ENCODE results near the gene TMEM114.
A peak's percentile ranks its signal among the peaks of the same experiment; 100 is the strongest.

The TMEM114 gene

DNA sequence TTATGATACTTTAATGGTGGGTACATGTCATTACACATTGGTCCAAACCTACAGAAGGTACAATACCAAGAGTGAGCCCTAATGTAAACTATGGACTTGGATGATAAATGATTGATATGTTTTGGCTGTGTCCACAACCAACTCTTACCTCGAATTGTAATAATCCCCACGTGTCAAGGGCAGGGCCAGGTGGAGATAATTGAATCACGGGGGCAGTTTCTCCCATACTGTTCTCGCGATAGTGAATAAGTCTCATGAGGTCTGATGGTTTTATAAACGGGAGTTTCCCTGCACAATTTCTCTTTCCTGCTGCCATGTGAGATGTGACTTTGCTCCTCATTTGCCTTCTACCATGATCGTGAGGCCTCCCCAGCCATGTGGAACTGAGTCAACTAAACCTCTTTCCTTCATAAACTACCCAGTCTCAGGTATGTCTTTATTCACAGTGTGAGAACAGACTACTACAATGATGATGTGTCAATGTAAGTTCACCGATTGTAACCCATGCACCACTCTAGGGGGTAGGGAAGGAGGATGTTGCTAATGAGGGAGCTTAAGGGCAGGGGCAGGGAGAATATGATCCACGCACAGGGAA is 24.2 kb upstream of the TMEM114 start:
- intact Hi-C loops (cut with DNase I) = no loop called here
- DNase-seq = no peak

DNA sequence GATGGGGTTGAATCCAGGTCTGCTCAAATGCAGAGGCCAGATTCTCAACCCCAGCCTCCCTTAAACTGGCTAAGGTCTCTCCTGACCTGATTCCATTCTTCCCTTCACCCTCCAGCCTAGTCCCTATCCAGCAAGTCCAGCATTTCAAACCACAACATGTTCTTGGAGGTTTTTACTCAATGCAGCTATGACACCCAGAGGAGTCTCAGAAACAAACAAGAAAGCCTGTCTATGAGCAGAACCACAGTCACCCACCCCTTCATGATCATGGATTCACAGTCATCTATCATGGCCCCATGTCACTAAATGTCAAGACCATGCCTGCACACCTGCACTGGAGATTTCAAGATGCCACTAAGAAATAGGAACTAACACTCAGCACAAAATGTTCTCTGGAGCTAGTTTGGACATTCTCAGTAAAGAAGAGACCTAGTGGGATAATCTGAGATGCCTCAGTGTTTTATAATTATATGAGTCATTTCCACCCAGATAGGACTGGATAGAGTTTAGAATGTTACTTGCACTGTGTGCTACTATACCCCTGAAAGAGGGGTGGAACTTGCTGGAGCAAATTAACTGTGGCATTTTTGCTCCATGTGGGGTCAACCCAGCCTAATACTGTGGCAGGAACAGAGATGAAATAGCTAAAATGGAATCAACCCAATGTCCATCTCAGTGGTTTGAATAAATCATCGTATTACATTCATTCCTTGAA is 21.7 kb upstream of the TMEM114 start:
- DNase-seq = no peak
- intact Hi-C loops (cut with DNase I) = no loop called here

DNA sequence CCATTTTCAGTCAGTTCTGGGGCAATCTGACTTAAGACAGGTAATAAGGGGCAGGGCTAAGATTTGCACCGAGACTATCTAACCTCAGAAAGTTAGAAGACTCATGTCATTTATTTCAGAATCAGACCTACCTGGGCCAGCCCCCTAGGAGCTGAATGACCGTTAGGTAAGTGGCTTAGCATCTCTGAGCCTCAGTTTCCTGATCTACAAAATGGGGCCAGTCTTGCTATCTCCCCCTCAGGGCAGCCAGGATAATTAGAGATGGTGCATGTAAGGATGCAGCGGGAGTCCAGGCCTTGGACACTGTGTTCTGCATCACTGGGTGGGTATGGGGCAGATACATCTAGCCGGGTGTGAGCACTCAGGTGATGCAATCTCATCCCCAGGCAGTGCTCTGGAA is 20.8 kb upstream of the TMEM114 start:
- DNase-seq = no peak

DNA sequence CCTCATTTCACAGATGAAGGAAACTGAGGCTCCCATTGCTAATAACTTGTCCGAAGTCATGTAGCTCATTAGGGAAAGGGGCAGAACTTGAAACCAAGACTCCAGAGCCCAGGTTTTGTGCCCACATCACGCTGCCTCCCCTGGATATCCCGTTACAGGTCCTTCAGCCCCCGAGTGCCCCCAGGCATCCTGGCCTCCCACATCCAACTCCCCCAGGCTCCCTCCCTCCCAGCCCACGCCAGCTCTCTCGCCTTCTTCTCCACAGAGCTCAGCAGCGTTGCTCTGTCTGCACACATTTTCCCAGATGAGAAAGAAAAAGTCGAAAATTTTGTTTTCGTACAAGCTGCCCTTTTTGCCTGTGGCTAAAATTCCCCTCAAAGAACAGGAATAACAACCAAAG is 16.9 kb upstream of the TMEM114 start:
- intact Hi-C loops (cut with DNase I) = no loop called here
- no peak for DNase-seq

More for the DNA sequence above, 20.8 kb upstream of the TMEM114 start:
- intact Hi-C loops (cut with DNase I) = no loop called here

DNA sequence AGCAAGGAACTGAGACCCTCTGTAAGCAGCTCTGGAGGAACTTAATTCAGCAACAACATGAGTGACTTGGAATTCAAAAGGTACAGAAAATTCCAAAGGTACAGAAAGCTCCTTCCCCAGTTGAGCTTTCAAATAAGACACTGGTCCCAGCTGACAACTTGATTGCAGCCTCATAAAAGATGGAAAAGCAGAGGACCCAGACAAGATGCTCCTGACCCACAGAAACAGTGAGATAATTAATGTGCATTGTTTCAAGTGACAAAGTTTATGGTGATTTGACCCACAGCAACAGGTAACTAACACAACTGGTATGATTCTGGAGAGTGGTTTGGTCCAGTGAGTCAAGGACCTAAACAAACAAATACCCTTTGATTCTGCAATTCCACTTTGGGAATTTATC is 15.2 kb upstream of the TMEM114 start:
- DNase-seq = no peak
- intact Hi-C loops (cut with DNase I) = no loop called here

DNA sequence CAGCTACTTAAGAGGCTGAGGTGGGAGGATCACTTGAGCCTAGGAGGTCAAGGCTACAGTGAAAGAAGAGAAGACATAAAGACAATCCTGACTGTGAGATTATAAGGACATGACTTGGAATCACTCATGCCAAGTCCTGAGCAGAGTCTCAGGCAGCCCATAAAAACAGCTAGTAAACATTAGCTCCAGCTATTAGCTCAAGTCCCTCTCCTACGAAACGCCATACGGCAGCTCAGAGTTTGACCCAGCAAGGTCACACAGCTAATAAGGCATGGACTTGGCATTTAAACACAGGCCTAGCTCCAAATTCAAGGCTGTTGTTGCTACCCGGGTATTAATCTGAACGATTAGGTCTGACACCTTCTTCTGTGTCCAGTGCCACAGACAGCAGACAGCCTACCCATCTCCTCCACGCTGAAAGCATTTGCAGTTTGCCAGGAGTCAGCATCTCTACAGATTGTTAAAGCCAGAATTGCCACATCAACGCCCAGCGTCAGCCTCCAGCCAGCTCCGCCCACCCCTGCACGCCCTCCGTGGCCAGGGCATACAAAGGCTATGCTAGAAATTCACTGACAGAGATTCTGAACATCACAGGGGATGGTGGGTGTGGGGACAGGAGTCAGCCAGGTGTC is 9.9 kb upstream of the TMEM114 start:
- DNase-seq = no peak

DNA sequence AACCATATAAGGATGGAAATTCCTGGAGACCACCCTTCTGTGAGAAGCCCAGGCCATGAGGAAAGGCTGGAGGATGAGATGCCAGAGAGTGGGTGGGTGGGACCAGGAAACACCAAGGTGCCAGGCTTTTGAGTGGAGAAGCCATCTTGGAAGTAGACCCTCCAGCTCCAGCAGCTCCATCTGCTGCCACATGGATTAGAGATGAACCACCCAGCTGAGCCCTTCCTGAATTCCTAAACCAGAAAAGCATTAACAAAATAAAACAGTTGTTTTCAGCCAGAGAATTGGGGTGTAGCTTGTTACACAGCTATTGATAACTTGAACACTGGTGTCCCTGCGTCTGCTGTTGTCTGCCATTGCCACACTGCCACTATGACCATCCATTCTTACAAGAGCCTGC is 6.3 kb upstream of the TMEM114 start:
- no peak for DNase-seq
- intact Hi-C loops (cut with DNase I) = no loop called here

More for the DNA sequence above, 9.9 kb upstream of the TMEM114 start:
- intact Hi-C loops (cut with DNase I) = no loop called here

DNA sequence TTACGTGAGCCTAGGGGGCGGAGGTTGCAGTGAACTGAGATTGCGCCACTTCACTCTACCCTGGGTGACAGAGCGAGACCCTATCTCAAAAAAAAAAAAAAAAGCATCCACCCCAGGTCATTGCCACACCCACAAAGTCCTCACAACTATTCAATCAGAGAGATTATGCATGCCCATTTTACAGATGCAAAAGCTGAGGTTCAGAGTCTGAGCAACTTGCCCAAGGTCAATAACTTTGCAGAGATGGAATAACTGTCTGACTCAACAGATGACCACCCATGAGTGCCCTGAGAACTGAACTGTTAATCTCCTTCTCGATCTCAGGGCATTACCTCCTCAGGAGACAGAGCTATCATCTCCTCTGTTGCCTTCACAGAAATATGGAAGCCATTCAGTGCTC is 5.5 kb upstream of the TMEM114 start:
- no peak for DNase-seq
- intact Hi-C loops (cut with DNase I) = no loop called here

DNA sequence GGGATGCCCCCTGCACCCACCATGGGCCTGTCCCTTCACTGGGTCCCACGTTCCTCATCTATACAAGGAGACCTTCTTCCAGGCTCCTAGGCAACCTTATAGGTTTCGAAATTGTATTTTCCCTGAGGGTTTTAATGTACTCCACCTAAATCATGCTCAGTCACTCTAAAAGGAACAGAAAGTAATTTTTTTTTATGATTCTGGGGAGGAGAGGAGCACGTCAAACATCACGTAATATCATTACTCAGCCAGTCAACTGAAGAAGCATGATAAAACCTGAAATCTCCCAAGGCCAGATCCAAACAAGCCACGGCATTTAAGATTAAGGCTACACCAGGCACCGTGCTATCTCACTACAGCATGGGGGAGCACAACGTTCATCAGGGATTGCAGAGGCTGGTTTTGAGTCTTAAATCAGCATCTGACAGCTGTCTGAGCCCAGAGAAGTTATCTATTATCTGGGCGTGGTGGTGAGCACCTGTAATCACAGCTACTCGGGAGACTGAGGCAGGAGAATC is 3.9 kb upstream of the TMEM114 start:
- no peak for DNase-seq
- intact Hi-C loops (cut with DNase I) = no loop called here

DNA sequence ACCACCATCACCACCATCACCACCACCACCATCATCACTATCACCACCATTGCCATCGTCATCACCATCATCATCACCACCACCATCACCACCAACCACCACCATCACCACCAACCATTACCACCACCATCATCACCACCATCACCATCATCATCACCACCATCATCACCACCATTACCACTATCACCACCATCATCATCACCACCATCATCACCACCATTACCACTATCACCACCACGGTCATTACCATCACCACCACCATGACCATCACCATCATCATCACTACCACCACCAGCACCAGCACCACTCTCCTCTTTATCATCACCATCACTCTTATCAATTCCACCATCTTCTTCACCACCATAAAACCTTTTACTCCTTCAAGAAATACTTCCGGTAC is 1.1 kb upstream of the TMEM114 start:
- intact Hi-C loops (cut with DNase I) = no loop called here
- DNase-seq = no peak

DNA sequence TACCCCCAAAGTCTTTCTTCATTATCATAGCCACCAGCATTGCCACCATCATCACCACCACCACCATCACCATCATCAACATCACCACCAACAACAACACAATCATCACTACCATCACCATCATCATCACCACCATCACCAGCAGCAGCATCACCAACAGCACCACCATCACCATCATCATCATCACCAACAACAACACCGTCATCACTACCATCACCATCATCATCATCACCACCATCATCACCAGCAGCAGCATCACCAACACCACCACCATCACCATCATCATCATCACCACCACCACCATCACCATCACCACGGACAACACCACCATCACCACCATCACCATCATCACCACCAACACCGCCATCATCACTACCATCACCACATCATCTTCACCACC is 500 bp upstream of the TMEM114 start:
- intact Hi-C loops (cut with DNase I) = no loop called here
- DNase-seq = no peak

DNA sequence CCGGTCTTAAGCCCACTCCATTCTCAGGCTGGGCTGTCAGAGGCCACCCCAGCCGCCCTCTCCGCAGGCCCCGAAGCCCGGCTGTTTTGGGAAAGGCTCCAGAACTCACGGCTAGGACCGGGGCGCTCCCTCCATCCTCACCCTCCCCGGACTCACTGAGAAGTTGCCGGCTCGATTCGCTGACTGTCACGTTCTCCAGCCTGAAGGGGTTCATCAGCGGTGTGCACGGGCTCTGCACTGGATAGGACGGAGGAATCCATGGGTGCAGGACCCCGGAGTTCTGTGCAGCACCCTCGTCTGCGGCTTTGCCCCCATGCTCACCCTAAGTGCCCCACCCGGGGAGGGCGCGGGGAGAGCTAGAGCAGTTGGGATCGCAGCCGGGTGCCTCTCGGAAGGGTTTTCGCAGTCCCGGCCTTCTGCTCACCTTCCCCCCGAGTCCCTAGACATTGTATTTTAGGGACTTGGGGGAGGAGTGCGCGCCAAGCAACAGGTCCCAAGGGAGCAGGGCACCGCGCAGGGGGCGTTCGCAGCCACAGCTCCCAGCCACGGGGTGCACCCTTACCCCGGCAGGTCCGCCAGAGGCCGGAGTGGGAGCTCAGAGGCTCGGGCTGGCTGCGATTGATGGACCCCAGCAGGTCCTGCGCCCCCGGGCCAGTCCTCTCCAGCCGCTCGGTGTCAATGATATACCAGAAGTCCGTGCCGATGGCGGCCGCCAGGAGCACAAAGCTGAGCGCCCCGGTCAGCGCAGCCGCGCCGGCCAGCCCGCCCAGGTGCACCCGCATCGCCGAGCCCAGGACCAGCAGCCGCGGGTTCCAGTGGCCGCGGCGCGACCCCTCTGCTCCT is 1.0 kb downstream of the TMEM114 start:
- DNase-seq = no peak
- intact Hi-C loops (cut with DNase I) = no loop called here

DNA sequence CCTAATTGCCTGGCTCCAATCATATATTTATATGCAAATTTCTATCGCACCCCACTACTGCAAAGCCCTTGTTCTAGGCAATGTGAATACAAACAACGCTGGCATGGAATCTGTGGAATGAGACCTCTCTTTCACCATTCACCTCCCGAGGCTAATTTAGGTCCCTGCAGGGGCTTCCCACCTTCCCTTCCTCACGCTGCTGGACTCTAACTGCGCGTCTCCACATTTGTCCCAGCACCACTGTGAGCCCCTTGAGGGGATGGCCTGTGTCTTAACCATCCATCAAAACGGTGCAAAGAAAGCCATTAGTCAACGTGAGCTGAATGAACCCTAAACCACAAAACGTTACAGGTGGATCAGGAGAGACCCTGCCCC is 1.6 kb downstream of the TMEM114 start:
- no peak for DNase-seq
- intact Hi-C loops (cut with DNase I) = no loop called here

DNA sequence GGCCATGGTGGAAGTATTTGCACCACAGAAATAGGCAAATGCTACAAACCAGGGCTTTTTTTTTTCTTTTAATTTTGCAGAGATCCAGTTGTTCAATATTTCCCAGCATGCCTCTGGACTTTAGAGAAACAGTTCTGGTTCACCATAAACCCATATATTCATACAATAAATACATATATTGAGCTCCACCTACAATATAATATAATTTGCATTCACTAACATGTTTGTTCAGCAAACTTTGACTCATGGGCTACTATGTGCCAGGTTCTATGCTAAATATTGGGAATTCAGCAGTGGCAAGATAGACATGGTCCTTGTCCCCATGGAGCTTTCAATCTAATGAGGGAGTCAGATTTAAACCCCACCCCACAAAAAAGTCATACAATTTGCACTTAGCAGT is 3.2 kb downstream of the TMEM114 start:
- DNase-seq = no peak
- intact Hi-C loops (cut with DNase I) = no loop called here

DNA sequence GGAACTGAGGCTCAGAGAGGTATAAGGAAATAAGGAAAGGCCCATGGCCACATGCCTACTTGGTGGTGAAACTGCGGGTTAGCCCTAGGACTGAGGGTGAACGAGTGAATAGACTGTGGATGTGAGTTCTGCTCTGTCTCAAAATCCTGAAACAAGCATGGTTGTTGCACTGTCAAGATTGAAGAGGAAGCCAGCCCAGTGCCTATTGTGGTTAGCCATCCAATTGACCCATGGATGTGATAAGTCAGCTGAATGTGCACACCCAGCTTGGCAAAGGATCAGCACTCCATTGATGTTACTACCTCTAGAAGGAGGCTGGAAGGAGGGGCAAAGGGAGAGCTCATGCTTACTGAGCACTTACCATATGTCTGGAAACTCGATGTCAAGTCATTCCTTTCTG is 4.5 kb downstream of the TMEM114 start:
- DNase-seq = no peak
- intact Hi-C loops (cut with DNase I) = no loop called here

DNA sequence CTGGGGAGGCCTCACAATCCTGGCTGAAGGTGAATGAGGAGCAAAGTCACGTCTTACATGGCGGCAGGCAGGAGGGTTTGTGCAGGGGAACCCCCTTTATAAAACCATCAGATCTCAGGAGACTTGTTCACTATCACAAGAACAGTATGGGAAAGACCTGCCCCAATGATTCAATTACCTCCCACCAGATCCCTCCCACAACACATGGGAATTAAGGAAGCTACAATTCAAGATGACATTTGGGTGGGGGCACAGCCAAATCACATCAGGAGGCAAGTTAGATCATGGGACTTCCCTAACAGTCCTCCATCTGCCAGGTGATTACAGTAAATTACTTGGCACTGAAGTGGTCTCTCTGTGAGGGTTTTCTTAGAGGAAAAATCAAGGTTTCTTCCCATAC is 5.3 kb downstream of the TMEM114 start:
- DNase-seq = no peak
- intact Hi-C loops (cut with DNase I) = no loop called here

DNA sequence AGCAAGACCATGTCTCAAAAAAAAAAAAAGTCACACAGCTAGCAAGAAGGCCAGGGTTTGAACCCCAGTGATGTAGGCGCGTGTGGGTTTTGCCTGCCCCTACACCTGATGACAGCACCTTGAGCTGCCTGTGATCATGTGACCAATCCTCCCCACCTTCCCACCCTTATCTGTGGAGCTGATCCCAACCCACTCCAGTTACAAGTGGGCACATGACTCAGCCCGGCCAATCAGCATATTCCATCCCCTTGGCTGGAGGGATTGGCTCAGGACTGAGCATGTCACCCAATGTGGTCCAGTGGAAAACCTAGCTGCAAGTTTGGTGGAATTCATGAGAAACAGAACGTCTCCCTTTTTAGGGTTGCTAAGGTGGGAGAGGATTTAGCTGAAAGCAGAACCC is 6.6 kb downstream of the TMEM114 start:
- DNase-seq = no peak
- intact Hi-C loops (cut with DNase I) = no loop called here

DNA sequence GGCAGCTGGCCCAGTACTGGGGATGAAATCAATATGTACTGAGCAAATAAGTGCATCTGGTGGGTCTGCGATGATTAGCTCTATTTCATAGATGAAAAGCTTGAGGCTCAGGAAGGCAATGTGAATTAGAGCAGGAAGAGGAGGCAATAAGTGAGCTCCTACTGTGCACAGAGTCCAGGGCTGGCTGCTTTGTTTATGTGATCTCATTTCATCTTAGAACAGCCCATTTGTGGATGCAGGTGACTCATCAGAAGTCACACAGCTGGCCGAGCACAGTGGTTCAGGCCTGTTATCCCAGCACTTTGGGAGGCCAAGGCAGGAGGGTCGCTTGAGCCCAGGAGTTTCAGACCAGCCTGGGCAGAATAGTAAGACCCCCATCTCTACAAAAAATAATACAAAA is 7.1 kb downstream of the TMEM114 start:
- intact Hi-C loops (cut with DNase I) = no loop called here
- DNase-seq = no peak

DNA sequence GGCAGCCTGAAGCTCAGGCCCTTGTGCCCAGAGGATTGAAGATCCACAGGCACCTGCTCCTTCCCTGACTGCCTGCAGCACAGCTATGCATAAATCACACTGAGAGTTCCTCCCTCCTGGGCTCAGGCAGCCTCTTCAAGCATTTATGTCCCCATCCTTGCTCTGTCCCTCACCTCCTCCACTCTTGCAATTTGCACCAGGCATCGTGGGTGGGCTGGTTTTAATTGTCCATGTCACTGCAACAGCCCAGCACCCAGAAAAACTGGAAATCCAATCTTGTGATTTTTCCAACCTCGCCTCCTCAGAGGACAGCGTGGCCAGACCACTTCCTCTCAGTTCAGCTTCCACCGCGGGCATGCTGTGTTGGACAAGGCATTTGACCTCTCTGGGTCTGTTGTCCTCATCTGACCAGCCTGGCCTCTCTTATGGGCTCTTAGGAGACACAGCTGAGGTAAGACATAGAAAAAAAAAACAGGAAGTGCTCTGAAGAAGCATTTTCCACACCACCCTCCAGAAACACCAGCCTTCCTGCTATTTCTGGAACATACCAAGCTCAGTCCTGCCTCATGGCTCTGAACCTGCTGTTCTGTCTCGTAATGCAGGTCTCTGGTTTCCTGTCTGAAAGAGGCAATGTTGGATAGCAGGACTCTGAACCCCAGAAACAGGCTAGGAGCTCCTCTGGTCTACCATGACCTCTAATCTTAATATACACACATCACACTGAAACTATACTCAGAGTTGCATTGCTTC is 8.3 kb downstream of the TMEM114 start:
- peak in 3 of 42 donors; percentile 33 to 46 (median 41) for DNase-seq
- intact Hi-C loops (cut with DNase I) = no loop called here
